Activated T-helper 17 cell treated with anti-CD3 and anti-CD28 coated beads, Interleukin-2, amount 50 U/mL, for 72 hours (primary cell): Measurements from ENCODE around the gene PNLIPRP3. TPM values are rescaled to one million over a fixed set of nuclear protein-coding genes. Genes with fewer than 3 reads are reported as not detected.

Source experiments
- ATAC-seq: fragments of 150-1000 bp; cut with Tn5 transposase; replicated peaks from 2 replicates; pipeline ENCODE4 v1.10.0; 2021; ENCODE audit warnings: mild to moderate bottlenecking, moderate library complexity
- H3K27ac Mint-ChIP-seq: one replicate; pipeline ENCODE4 v1.8.0; 2022; ENCODE audit warnings: mixed read lengths
- H3K27me3 Mint-ChIP-seq: one replicate; pipeline ENCODE4 v1.8.0; 2022; ENCODE audit warnings: mixed read lengths
- H3K36me3 Mint-ChIP-seq: one replicate; pipeline ENCODE4 v1.8.0; 2022; ENCODE audit warnings: low read depth, mild to moderate bottlenecking, mixed read lengths
- H3K4me1 Mint-ChIP-seq: one replicate; pipeline ENCODE4 v1.8.0; 2022; ENCODE audit warnings: mixed read lengths
- H3K4me3 Mint-ChIP-seq: one replicate; pipeline ENCODE4 v1.8.0; 2022; ENCODE audit warnings: mild to moderate bottlenecking, mixed read lengths
- H3K9me3 Mint-ChIP-seq: one replicate; pipeline ENCODE4 v1.8.0; 2022; ENCODE audit warnings: mixed read lengths
- total RNA-seq, 2 donors: library from RNA; stranded (reverse); gene quantifications; one replicate each; pipeline ENCODE4 v1.2.3, GENCODE V29; 2022

PNLIPRP3 gene
- total RNA-seq, 2 donors from 2014 or later = not detected

- no peak overlapping the region for H3K27ac Mint-ChIP-seq
- peaks cover 4% of the 10 kb centered on the region for H3K27me3 Mint-ChIP-seq
- no peak for ATAC-seq
- no peaks in the 10 kb centered on the region for H3K9me3 Mint-ChIP-seq
- H3K4me3 Mint-ChIP-seq = no peak overlapping the region
- no peaks in the 10 kb centered on the region for H3K36me3 Mint-ChIP-seq
- no peaks in the 10 kb centered on the region for H3K4me1 Mint-ChIP-seq
Observed at GRCh38 chr10:116429288-116429977, 1.8 kb downstream of the PNLIPRP3 start.

- H3K4me1 Mint-ChIP-seq = no peaks in the 10 kb centered on the region
- H3K27ac Mint-ChIP-seq = no peak overlapping the region
- H3K36me3 Mint-ChIP-seq = no peaks in the 10 kb centered on the region
- peaks cover 3% of the 10 kb centered on the region for H3K27me3 Mint-ChIP-seq
- ATAC-seq = no peak
- no peaks in the 10 kb centered on the region for H3K9me3 Mint-ChIP-seq
- no peak overlapping the region for H3K4me3 Mint-ChIP-seq
Observed at GRCh38 chr10:116430288-116430687, 2.6 kb downstream of the PNLIPRP3 start.

- Mint-ChIP-seq H3K27me3 (no peaks in the 10 kb centered on the region), H3K36me3 (no peaks in the 10 kb centered on the region), H3K4me3 (no peak overlapping the region), H3K9me3 (no peaks in the 10 kb centered on the region), H3K27ac (no peak overlapping the region), H3K4me1 (no peaks in the 10 kb centered on the region)
- no peak for ATAC-seq
Observed at GRCh38 chr10:116431598-116431997, 4.0 kb downstream of the PNLIPRP3 start.

- Mint-ChIP-seq H3K4me3 (no peak overlapping the region), H3K36me3 (no peaks in the 10 kb centered on the region), H3K27ac (no peak overlapping the region), H3K4me1 (peaks cover 5% of the 10 kb centered on the region), H3K27me3 (no peaks in the 10 kb centered on the region), H3K9me3 (no peaks in the 10 kb centered on the region)
- peak; percentile 58 for ATAC-seq
Observed at GRCh38 chr10:116437076-116437692, 9.5 kb downstream of the PNLIPRP3 start.

GRCh38 chr10:116440330-116441030 is 12.8 kb downstream of the PNLIPRP3 start:
- no peak for ATAC-seq
- Mint-ChIP-seq H3K9me3 (no peaks in the 10 kb centered on the region), H3K36me3 (no peaks in the 10 kb centered on the region), H3K4me1 (peaks cover 5% of the 10 kb centered on the region), H3K27ac (no peak overlapping the region), H3K27me3 (peaks cover under 1% of the 10 kb centered on the region), H3K4me3 (no peak overlapping the region)

- Mint-ChIP-seq H3K36me3 (no peaks in the 10 kb centered on the region), H3K27me3 (peaks cover 4% of the 10 kb centered on the region), H3K4me3 (no peak overlapping the region), H3K27ac (no peak overlapping the region), H3K4me1 (no peaks in the 10 kb centered on the region), H3K9me3 (no peaks in the 10 kb centered on the region)
- no peak for ATAC-seq
Observed at GRCh38 chr10:116444527-116445142, 17.0 kb downstream of the PNLIPRP3 start.

GRCh38 chr10:116450861-116451260 is 23.2 kb downstream of the PNLIPRP3 start:
- no peak overlapping the region for H3K27ac Mint-ChIP-seq
- ATAC-seq = no peak
- H3K4me1 Mint-ChIP-seq = no peaks in the 10 kb centered on the region
- H3K4me3 Mint-ChIP-seq = no peak overlapping the region
- H3K9me3 Mint-ChIP-seq = peaks cover 8% of the 10 kb centered on the region
- H3K27me3 Mint-ChIP-seq = no peaks in the 10 kb centered on the region
- H3K36me3 Mint-ChIP-seq = no peaks in the 10 kb centered on the region

- Mint-ChIP-seq H3K27ac (no peak overlapping the region), H3K27me3 (no peaks in the 10 kb centered on the region), H3K9me3 (peaks cover 8% of the 10 kb centered on the region), H3K4me3 (no peak overlapping the region), H3K4me1 (no peaks in the 10 kb centered on the region), H3K36me3 (no peaks in the 10 kb centered on the region)
- no peak for ATAC-seq
Observed at GRCh38 chr10:116451711-116452337, 24.2 kb downstream of the PNLIPRP3 start.

GRCh38 chr10:116452338-116452720 is 24.7 kb downstream of the PNLIPRP3 start:
- Mint-ChIP-seq H3K9me3 (peaks cover 8% of the 10 kb centered on the region), H3K27ac (no peak overlapping the region), H3K4me1 (no peaks in the 10 kb centered on the region), H3K36me3 (no peaks in the 10 kb centered on the region), H3K27me3 (no peaks in the 10 kb centered on the region), H3K4me3 (no peak overlapping the region)
- no peak for ATAC-seq

GRCh38 chr10:116457488-116457887 is 29.8 kb downstream of the PNLIPRP3 start:
- Mint-ChIP-seq H3K4me3 (no peak overlapping the region), H3K4me1 (no peaks in the 10 kb centered on the region), H3K36me3 (no peaks in the 10 kb centered on the region), H3K9me3 (peaks cover 3% of the 10 kb centered on the region), H3K27ac (no peak overlapping the region), H3K27me3 (peaks cover 6% of the 10 kb centered on the region)
- no peak for ATAC-seq

GRCh38 chr10:116460219-116460618 is 32.6 kb downstream of the PNLIPRP3 start:
- H3K4me3 Mint-ChIP-seq = no peak overlapping the region
- no peak overlapping the region for H3K27ac Mint-ChIP-seq
- no peak for ATAC-seq
- no peaks in the 10 kb centered on the region for H3K9me3 Mint-ChIP-seq
- no peaks in the 10 kb centered on the region for H3K36me3 Mint-ChIP-seq
- no peaks in the 10 kb centered on the region for H3K4me1 Mint-ChIP-seq
- peaks cover 6% of the 10 kb centered on the region for H3K27me3 Mint-ChIP-seq

- Mint-ChIP-seq H3K4me1 (no peaks in the 10 kb centered on the region), H3K27ac (no peak overlapping the region), H3K4me3 (no peak overlapping the region), H3K9me3 (no peaks in the 10 kb centered on the region), H3K27me3 (peaks cover 6% of the 10 kb centered on the region), H3K36me3 (no peaks in the 10 kb centered on the region)
- ATAC-seq = no peak
Observed at GRCh38 chr10:116461680-116462079, 34.0 kb downstream of the PNLIPRP3 start.

- Mint-ChIP-seq H3K4me1 (no peaks in the 10 kb centered on the region), H3K9me3 (peaks cover 3% of the 10 kb centered on the region), H3K27ac (no peak overlapping the region), H3K27me3 (peaks cover 10% of the 10 kb centered on the region), H3K4me3 (no peak overlapping the region), H3K36me3 (no peaks in the 10 kb centered on the region)
- no peak for ATAC-seq
Observed at GRCh38 chr10:116464257-116464656, 36.6 kb downstream of the PNLIPRP3 start.

- H3K9me3 Mint-ChIP-seq = peaks cover 6% of the 10 kb centered on the region
- ATAC-seq = no peak
Observed at GRCh38 chr10:116465546-116465945, 37.9 kb downstream of the PNLIPRP3 start.

More at GRCh38 chr10:116465546-116465945, 37.9 kb downstream of the PNLIPRP3 start:
- H3K27ac Mint-ChIP-seq = no peak overlapping the region
- H3K27me3 Mint-ChIP-seq = peaks cover 13% of the 10 kb centered on the region
- no peak overlapping the region for H3K4me3 Mint-ChIP-seq
- no peaks in the 10 kb centered on the region for H3K36me3 Mint-ChIP-seq
- no peaks in the 10 kb centered on the region for H3K4me1 Mint-ChIP-seq
